H9 (cell line): ENCODE data around the gene MST1R. TPM values are rescaled to one million over a fixed set of nuclear protein-coding genes. Genes with fewer than 3 reads are reported as not detected.

ENCODE experiments used
- DNase-seq: peaks from one replicate; pipeline ENCODE4 v3.0.0-alpha.2; 2017
- H2AFZ ChIP-seq: one replicate; pipeline ENCODE4 v1.6.1; 2013; ENCODE audit warnings: mild to moderate bottlenecking, low read length, control low read depth, moderate library complexity
- H2AK5ac ChIP-seq: 2 replicates; pipeline ENCODE4 v1.6.1; 2013; ENCODE audit warnings: low read length, control low read depth, mixed read lengths; ENCODE audit not compliant: insufficient read length
- H2BK120ac ChIP-seq: one replicate; pipeline ENCODE4 v1.6.1; 2013; ENCODE audit warnings: low read depth, mild to moderate bottlenecking, low read length, control low read depth, inconsistent platforms; ENCODE audit not compliant: poor library complexity, severe bottlenecking
- H2BK12ac ChIP-seq: 2 replicates; pipeline ENCODE4 v1.6.1; 2013; ENCODE audit warnings: low read length, control low read depth, mixed read lengths, low read depth; ENCODE audit not compliant: insufficient read length
- H2BK15ac ChIP-seq: 2 replicates; pipeline ENCODE4 v1.6.1; 2013; ENCODE audit warnings: low read depth, low read length, control low read depth
- H2BK20ac ChIP-seq: one replicate; pipeline ENCODE4 v1.6.1; 2013; ENCODE audit warnings: low read depth, mild to moderate bottlenecking, low read length, control low read depth, inconsistent platforms; ENCODE audit not compliant: poor library complexity, severe bottlenecking
- H2BK5ac ChIP-seq: 2 replicates; pipeline ENCODE4 v1.6.1; 2013; ENCODE audit warnings: low read length, control low read depth, mixed read lengths; ENCODE audit not compliant: insufficient read length
- H3K14ac ChIP-seq: 2 replicates; pipeline ENCODE4 v1.6.1; 2013; ENCODE audit warnings: low read length, control low read depth; ENCODE audit not compliant: insufficient read depth
- H3K18ac ChIP-seq: 2 replicates; pipeline ENCODE4 v1.6.1; 2013; ENCODE audit warnings: low read depth, mild to moderate bottlenecking, mixed read lengths, low read length, control low read depth; ENCODE audit not compliant: insufficient read length
- H3K23ac ChIP-seq: 2 replicates; pipeline ENCODE4 v1.6.1; 2013; ENCODE audit warnings: low read length, control low read depth, mixed read lengths, low read depth; ENCODE audit not compliant: insufficient read length
- H3K23me2 ChIP-seq: 2 replicates; pipeline ENCODE4 v1.6.1; 2013; ENCODE audit warnings: low read depth, mild to moderate bottlenecking, mixed read lengths, low read length, control low read depth; ENCODE audit not compliant: insufficient read length, poor library complexity, severe bottlenecking
- H3K27ac ChIP-seq: 2 replicates; pipeline ENCODE4 v1.5.1; 2013; ENCODE audit warnings: low read length, control low read depth, mixed read lengths, low read depth; ENCODE audit not compliant: insufficient read length
- H3K27me3 ChIP-seq: 2 replicates; pipeline ENCODE4 v1.6.1; 2013; ENCODE audit warnings: low read length, control low read depth, inconsistent platforms; ENCODE audit not compliant: insufficient read depth
- H3K4ac ChIP-seq: 2 replicates; pipeline ENCODE4 v1.6.1; 2013; ENCODE audit warnings: low read depth, mild to moderate bottlenecking, control low read depth, inconsistent platforms, low read length, moderate library complexity
- H3K4me1 ChIP-seq: 2 replicates; pipeline ENCODE4 v1.6.1; 2013; ENCODE audit warnings: low read length, control low read depth, inconsistent platforms; ENCODE audit not compliant: insufficient read depth
- H3K4me2 ChIP-seq: 2 replicates; pipeline ENCODE4 v1.6.1; 2013; ENCODE audit warnings: low read length, control low read depth, mixed read lengths; ENCODE audit not compliant: insufficient read length, insufficient read depth
- H3K56ac ChIP-seq: 2 replicates; pipeline ENCODE4 v1.6.1; 2013; ENCODE audit warnings: low read depth, mild to moderate bottlenecking, mixed read lengths, low read length, control low read depth; ENCODE audit not compliant: insufficient read length
- H3K79me1 ChIP-seq: 2 replicates; pipeline ENCODE4 v1.6.1; 2013; ENCODE audit warnings: low read depth, mild to moderate bottlenecking, moderate library complexity, low read length, control low read depth, inconsistent platforms; ENCODE audit not compliant: insufficient read depth, poor library complexity, severe bottlenecking
- H3K79me2 ChIP-seq: 2 replicates; pipeline ENCODE4 v1.6.1; 2013; ENCODE audit warnings: low read length, control low read depth, inconsistent platforms; ENCODE audit not compliant: insufficient read depth
- H3K9ac ChIP-seq: 2 replicates; pipeline ENCODE4 v1.6.1; 2013; ENCODE audit warnings: low read length, control low read depth, mixed read lengths; ENCODE audit not compliant: insufficient read length; ENCODE audit errors: extremely low read depth
- H3K9me3 ChIP-seq: one replicate; pipeline ENCODE4 v1.6.1; 2013; ENCODE audit warnings: low read depth, low read length, inconsistent platforms; ENCODE audit not compliant: control insufficient read depth
- H3T11ph ChIP-seq: one replicate; pipeline ENCODE4 v1.6.1; 2013; ENCODE audit warnings: mild to moderate bottlenecking, low read length, control low read depth, inconsistent platforms
- H4K20me1 ChIP-seq: one replicate; pipeline ENCODE4 v1.6.1; 2013; ENCODE audit not compliant: control insufficient read depth, insufficient read length, insufficient read depth
- H4K5ac ChIP-seq: 2 replicates; pipeline ENCODE4 v1.6.1; 2013; ENCODE audit warnings: low read depth, mild to moderate bottlenecking, mixed read lengths, low read length, control low read depth; ENCODE audit not compliant: insufficient read length
- H4K8ac ChIP-seq: replicated peaks from 2 replicates; pipeline ENCODE4 v1.6.1; 2013; ENCODE audit warnings: low read length, control low read depth, mixed read lengths, low read depth; ENCODE audit not compliant: insufficient read length
- H4K91ac ChIP-seq: 2 replicates; pipeline ENCODE4 v1.6.1; 2013; ENCODE audit warnings: low read depth, mild to moderate bottlenecking, moderate library complexity, mixed read lengths, low read length, control low read depth; ENCODE audit not compliant: insufficient read length
- H3K27ac Mint-ChIP-seq, 3 experiments: 2 replicates in 2 of 3; 3 replicates in 1 of 3; pipeline ENCODE4 v1.8.0; 2020 to 2021; ENCODE audit warnings: mixed read lengths in 3 of 3, mild to moderate bottlenecking in 1 of 3, moderate library complexity in 1 of 3
- H3K27me3 Mint-ChIP-seq: 2 replicates; pipeline ENCODE4 v1.8.0; 2021; ENCODE audit warnings: low read depth, mild to moderate bottlenecking, moderate library complexity, mixed read lengths
- H3K36me3 Mint-ChIP-seq, 3 experiments: 2 replicates in 2 of 3; 3 replicates in 1 of 3; pipeline ENCODE4 v1.8.0; 2020 to 2021; ENCODE audit warnings: low read depth in 3 of 3, mixed read lengths in 3 of 3; ENCODE audit not compliant: insufficient read depth in 1 of 3
- H3K4me1 Mint-ChIP-seq, 2 experiments: 2 replicates each; pipeline ENCODE4 v1.8.0; 2020; ENCODE audit warnings: mixed read lengths in 2 of 2
- H3K4me3 Mint-ChIP-seq, 2 experiments: 2 replicates in 1 of 2; 3 replicates in 1 of 2; pipeline ENCODE4 v1.8.0; 2020 to 2021; ENCODE audit warnings: mild to moderate bottlenecking in 2 of 2, mixed read lengths in 2 of 2, moderate library complexity in 1 of 2
- H3K9me3 Mint-ChIP-seq, 2 experiments: 2 replicates in 1 of 2; 3 replicates in 1 of 2; pipeline ENCODE4 v1.8.0; 2020; ENCODE audit warnings: mild to moderate bottlenecking in 2 of 2, mixed read lengths in 2 of 2, moderate library complexity in 1 of 2
- WGBS: extraction: QIAGEN DNeasy Blood & Tissue Kit; methylation state at CpG from one replicate; pipeline ENCODE4 v1.1.7; 2013; ENCODE audit warnings: missing lambda C conversion rate, low lambda C conversion rate, mixed read lengths; ENCODE audit not compliant: insufficient read length; ENCODE audit errors: extremely low coverage; 5-methylcytosine and 5-hydroxymethylcytosine counted together
- total RNA-seq: library from RNA; stranded (reverse); gene quantifications from 2 replicates; pipeline ENCODE4 v1.2.1, GENCODE V29; 2021
- TF ChIP-seq, protein P1 (sequence below): fragments of 200-600 bp; sonication (generic); conservative IDR thresholded peaks from 3 replicates; pipeline ENCODE4 v1.8.0; 2021; ENCODE audit warnings: antibody characterized with exemption, mild to moderate bottlenecking

The MST1R gene
- total RNA-seq, 1 experiment from 2014 or later: 4.9 TPM

DNA sequence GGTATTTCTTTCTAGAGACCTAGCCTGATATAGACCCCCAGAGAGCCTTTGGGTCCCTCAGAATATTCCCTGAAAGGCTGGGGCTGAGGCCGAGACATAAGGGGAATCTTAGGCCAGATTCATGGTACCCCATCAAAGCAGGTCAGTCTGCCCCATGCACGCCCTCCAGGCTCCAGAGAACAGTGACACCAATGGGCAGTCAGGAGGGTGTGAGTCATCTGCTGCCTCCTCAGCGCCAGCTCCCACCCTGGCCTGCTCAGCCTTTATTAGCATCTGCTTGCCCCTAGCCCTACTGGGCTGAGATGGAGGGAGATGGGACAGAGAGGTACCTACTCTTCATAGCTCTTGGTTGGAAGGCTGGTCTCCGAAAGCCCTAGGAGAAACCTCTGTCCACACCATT lies 19.7 kb downstream of the MST1R start:
- no peak overlapping the region for H2AFZ ChIP-seq
- H2AK5ac ChIP-seq: no peak overlapping the region
- no peaks in the 10 kb centered on the region for H3K27me3 ChIP-seq
- Mint-ChIP-seq H3K4me3 (no peak overlapping the region; a peak in 1 of 5 replicates), H3K27ac (no peak overlapping the region), H3K9me3 (no peaks in the 10 kb centered on the region), H3K4me1 (peaks cover 27 to 33% of the 10 kb centered on the region in 2 experiments), H3K27me3 (peaks cover 5% of the 10 kb centered on the region), H3K36me3 (no peaks in the 10 kb centered on the region; a peak in 1 of 7 replicates)
- H3K9ac ChIP-seq: no peak overlapping the region
- H3K4me2 ChIP-seq: no peak overlapping the region
- no peak overlapping the region for H2BK20ac ChIP-seq
- H3K23ac ChIP-seq: no peak overlapping the region
- no peaks in the 10 kb centered on the region for H3K9me3 ChIP-seq
- no peak overlapping the region for H3K56ac ChIP-seq
- H4K8ac ChIP-seq: no peak overlapping the region
- H4K20me1 ChIP-seq: no peaks in the 10 kb centered on the region
- peaks cover 9% of the 10 kb centered on the region; the same call in 1 of the 2 replicates for H3K4me1 ChIP-seq
- H4K91ac ChIP-seq: no peak overlapping the region
- H2BK15ac ChIP-seq: no peak overlapping the region
- H2BK12ac ChIP-seq: no peak overlapping the region
- TF ChIP-seq, protein P1, sequence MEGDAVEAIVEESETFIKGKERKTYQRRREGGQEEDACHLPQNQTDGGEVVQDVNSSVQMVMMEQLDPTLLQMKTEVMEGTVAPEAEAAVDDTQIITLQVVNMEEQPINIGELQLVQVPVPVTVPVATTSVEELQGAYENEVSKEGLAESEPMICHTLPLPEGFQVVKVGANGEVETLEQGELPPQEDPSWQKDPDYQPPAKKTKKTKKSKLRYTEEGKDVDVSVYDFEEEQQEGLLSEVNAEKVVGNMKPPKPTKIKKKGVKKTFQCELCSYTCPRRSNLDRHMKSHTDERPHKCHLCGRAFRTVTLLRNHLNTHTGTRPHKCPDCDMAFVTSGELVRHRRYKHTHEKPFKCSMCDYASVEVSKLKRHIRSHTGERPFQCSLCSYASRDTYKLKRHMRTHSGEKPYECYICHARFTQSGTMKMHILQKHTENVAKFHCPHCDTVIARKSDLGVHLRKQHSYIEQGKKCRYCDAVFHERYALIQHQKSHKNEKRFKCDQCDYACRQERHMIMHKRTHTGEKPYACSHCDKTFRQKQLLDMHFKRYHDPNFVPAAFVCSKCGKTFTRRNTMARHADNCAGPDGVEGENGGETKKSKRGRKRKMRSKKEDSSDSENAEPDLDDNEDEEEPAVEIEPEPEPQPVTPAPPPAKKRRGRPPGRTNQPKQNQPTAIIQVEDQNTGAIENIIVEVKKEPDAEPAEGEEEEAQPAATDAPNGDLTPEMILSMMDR: no peak
- H3K14ac ChIP-seq: no peak overlapping the region
- no peak overlapping the region for H4K5ac ChIP-seq
- H3K79me2 ChIP-seq: no peaks in the 10 kb centered on the region
- H3T11ph ChIP-seq: no peak overlapping the region
- no CpG with 5 or more reads among the region's 4 CpGs for WGBS
- H3K4ac ChIP-seq: no peak overlapping the region
- DNase-seq: no peak
- H3K18ac ChIP-seq: no peak overlapping the region
- no peak overlapping the region for H3K27ac ChIP-seq
- no peaks in the 10 kb centered on the region for H3K79me1 ChIP-seq
- H3K23me2 ChIP-seq: no peaks in the 10 kb centered on the region
- H2BK120ac ChIP-seq: no peak overlapping the region
- no peak overlapping the region for H2BK5ac ChIP-seq
